Hematopoietic multipotent progenitor cell (in vitro differentiated cells): ENCODE data around the gene ZFR. TPM values are rescaled to one million over a fixed set of nuclear protein-coding genes. Genes with fewer than 3 reads are reported as not detected.

Source experiments
- small RNA-seq: library from RNA; depleted of rRNA; stranded (forward); fragments of <200 nt; gene quantifications from one replicate; pipeline ENCODE3, GENCODE V24; 2012
- total RNA-seq: library from RNA; depleted of rRNA; stranded (reverse); fragments of >200 nt; gene quantifications from one replicate; pipeline ENCODE4 v1.2.3, GENCODE V29; 2012

ZFR gene
- total RNA-seq, 1 donor, result 138 TPM

Small RNA genes within 50 kb of the gene (small RNA-seq; reads per million reads assigned to genes)
- gene MIR579, result not detected
- gene RNU6-378P, result not detected

Other genes starting within 250 kb of the ZFR start
- gene MTMR12, start 131.8 kb downstream of the ZFR start, total RNA-seq, result 16.2 TPM
- gene SUB1, start 140.8 kb upstream of the ZFR start, total RNA-seq, result 36.6 TPM